Urinary bladder (tissue), 4 donors: ENCODE results near the gene UFD1. TPM values are rescaled to one million over a fixed set of nuclear protein-coding genes. Genes with fewer than 3 reads are reported as not detected.

Experiments used
- DNase-seq: peaks from one replicate; pipeline ENCODE4 v3.0.0-alpha.2; 2015; ENCODE audit errors: extremely low spot score
- H3K27ac ChIP-seq: one replicate; pipeline ENCODE4 v1.5.1; 2013; ENCODE audit warnings: low read depth, mild to moderate bottlenecking, moderate library complexity
- H3K36me3 ChIP-seq: one replicate; pipeline ENCODE4 v1.6.1; 2013; ENCODE audit warnings: mild to moderate bottlenecking, moderate library complexity; ENCODE audit not compliant: insufficient read depth
- H3K4me1 ChIP-seq: one replicate; pipeline ENCODE4 v1.6.1; 2013; ENCODE audit warnings: mild to moderate bottlenecking, moderate library complexity; ENCODE audit not compliant: insufficient read depth
- H3K4me3 ChIP-seq: one replicate; pipeline ENCODE4 v1.5.1; 2013; ENCODE audit warnings: low read depth, low read length
- WGBS: extraction: QIAGEN DNeasy Blood & Tissue Kit; methylation state at CpG from one replicate; pipeline ENCODE4 v1.1.7; 2013; 5-methylcytosine and 5-hydroxymethylcytosine counted together
- polyA plus RNA-seq: library from polyadenylated mRNA; stranded (reverse); fragments of 200-250 nt; gene quantifications from one replicate; pipeline ENCODE4 v1.2.3, GENCODE V29; 2013
- total RNA-seq: library from RNA; depleted of rRNA; stranded (reverse); fragments of >200 nt; gene quantifications from one replicate; pipeline ENCODE4 v1.2.3, GENCODE V29; 2014
- donor health status: healthy with polysubstance abuse.
- donor health status: healthy.

Gene UFD1
- total and polyA plus RNA-seq, 2 donors = 32.6 to 69.8 TPM

GRCh38 chr22:19520566-19521305, 41.7 kb upstream of the UFD1 start:
- no peaks in the 10 kb centered on the region for H3K36me3 ChIP-seq
- no peak for DNase-seq
- 93% methylated on average over 10 of the region's 10 CpGs for WGBS
- H3K27ac ChIP-seq = no peak overlapping the region
- no peak overlapping the region for H3K4me3 ChIP-seq
- H3K4me1 ChIP-seq = no peaks in the 10 kb centered on the region

GRCh38 chr22:19520007-19520406, 41.0 kb upstream of the UFD1 start:
- 92% methylated on average over 6 of the region's 6 CpGs for WGBS
- no peak overlapping the region for H3K27ac ChIP-seq
- H3K4me3 ChIP-seq = no peak overlapping the region
- H3K4me1 ChIP-seq = no peaks in the 10 kb centered on the region
- H3K36me3 ChIP-seq = no peaks in the 10 kb centered on the region
- DNase-seq = no peak

GRCh38 chr22:19519041-19519926, 40.3 kb upstream of the UFD1 start:
- DNase-seq = no peak
- WGBS = 89% methylated on average over 17 of the region's 17 CpGs
- H3K27ac ChIP-seq = no peak overlapping the region
- no peaks in the 10 kb centered on the region for H3K36me3 ChIP-seq
- H3K4me1 ChIP-seq = no peaks in the 10 kb centered on the region
- no peak overlapping the region for H3K4me3 ChIP-seq

GRCh38 chr22:19518635-19519034, 39.6 kb upstream of the UFD1 start:
- DNase-seq = no peak
- H3K27ac ChIP-seq = no peak overlapping the region
- H3K36me3 ChIP-seq = no peaks in the 10 kb centered on the region
- no peak overlapping the region for H3K4me3 ChIP-seq
- WGBS = 89% methylated on average over 10 of the region's 10 CpGs
- no peaks in the 10 kb centered on the region for H3K4me1 ChIP-seq

- Histone ChIP-seq H3K4me1 (no peaks in the 10 kb centered on the region), H3K36me3 (no peaks in the 10 kb centered on the region), H3K27ac (no peak overlapping the region), H3K4me3 (no peak overlapping the region)
- 92% methylated on average over 12 of the region's 12 CpGs for WGBS
- DNase-seq = no peak
Measured at GRCh38 chr22:19517919-19518611, 39.1 kb upstream of the UFD1 start.

- no peak for DNase-seq
- WGBS = 96% methylated on average over 10 of the region's 10 CpGs
- Histone ChIP-seq H3K4me1 (no peaks in the 10 kb centered on the region), H3K4me3 (no peak overlapping the region), H3K27ac (no peak overlapping the region), H3K36me3 (no peaks in the 10 kb centered on the region)
Measured at GRCh38 chr22:19517171-19517500, 38.1 kb upstream of the UFD1 start.

- Histone ChIP-seq H3K36me3 (no peaks in the 10 kb centered on the region), H3K4me3 (no peak overlapping the region), H3K4me1 (no peaks in the 10 kb centered on the region), H3K27ac (no peak overlapping the region)
- DNase-seq = no peak
- WGBS = 93% methylated on average over 19 of the region's 19 CpGs
Measured at GRCh38 chr22:19516378-19517170, 37.6 kb upstream of the UFD1 start.

- Histone ChIP-seq H3K36me3 (no peaks in the 10 kb centered on the region), H3K4me1 (no peaks in the 10 kb centered on the region), H3K4me3 (no peak overlapping the region), H3K27ac (no peak overlapping the region)
- DNase-seq = no peak
- WGBS = 96% methylated on average over 12 of the region's 12 CpGs
Measured at GRCh38 chr22:19515654-19516377, 36.8 kb upstream of the UFD1 start.

- no peak for DNase-seq
- WGBS = 92% methylated on average over 14 of the region's 14 CpGs
- Histone ChIP-seq H3K36me3 (no peaks in the 10 kb centered on the region), H3K27ac (no peak overlapping the region), H3K4me1 (no peaks in the 10 kb centered on the region), H3K4me3 (no peak overlapping the region)
Measured at GRCh38 chr22:19514831-19515565, 36.0 kb upstream of the UFD1 start.

GRCh38 chr22:19513823-19514222, 34.8 kb upstream of the UFD1 start:
- DNase-seq = no peak
- Histone ChIP-seq H3K4me3 (no peak overlapping the region), H3K27ac (no peak overlapping the region), H3K4me1 (no peaks in the 10 kb centered on the region), H3K36me3 (no peaks in the 10 kb centered on the region)
- WGBS = 69% methylated on average over 2 of the region's 2 CpGs

- Histone ChIP-seq H3K27ac (no peak overlapping the region), H3K36me3 (no peaks in the 10 kb centered on the region), H3K4me3 (no peak overlapping the region), H3K4me1 (no peaks in the 10 kb centered on the region)
- WGBS = 70% methylated on average over 2 of the region's 2 CpGs
- no peak for DNase-seq
Measured at GRCh38 chr22:19510919-19511341, 31.9 kb upstream of the UFD1 start.

- Histone ChIP-seq H3K36me3 (no peaks in the 10 kb centered on the region), H3K4me3 (no peak overlapping the region), H3K27ac (no peak overlapping the region), H3K4me1 (no peaks in the 10 kb centered on the region)
- WGBS = 94% methylated on average over 2 of the region's 2 CpGs
- no peak for DNase-seq
Measured at GRCh38 chr22:19509923-19510322, 30.9 kb upstream of the UFD1 start.
